Superior temporal gyrus (tissue), 1 donor: ENCODE data around the gene CREB3L4.
"Not testable (repeated sequence)": the region's sequence is repeated elsewhere in the genome, so short reads cannot be mapped to it uniquely, and the experiment has no call there.

ENCODE experiments used
- DNase-seq: peaks from one replicate; pipeline ENCODE4 v3.0.0-alpha.2; 2016; ENCODE audit errors: extremely low spot score

Gene CREB3L4

DNA sequence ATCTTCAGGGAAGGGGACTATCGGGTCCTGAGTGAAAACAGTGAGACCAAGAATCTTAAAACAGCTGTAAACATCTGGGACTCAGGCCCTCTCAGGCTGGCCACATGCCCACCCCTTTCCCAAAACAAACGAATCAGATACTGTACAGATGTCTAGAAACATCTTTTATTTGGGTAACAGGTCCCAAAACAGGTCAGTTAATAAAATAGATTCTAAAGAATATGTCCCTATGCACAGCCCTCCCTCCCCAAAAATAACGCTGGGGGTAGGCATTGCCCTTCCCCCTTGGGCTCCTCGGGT, 8.8 kb upstream of the CREB3L4 start:
- DNase-seq = no peak

DNA sequence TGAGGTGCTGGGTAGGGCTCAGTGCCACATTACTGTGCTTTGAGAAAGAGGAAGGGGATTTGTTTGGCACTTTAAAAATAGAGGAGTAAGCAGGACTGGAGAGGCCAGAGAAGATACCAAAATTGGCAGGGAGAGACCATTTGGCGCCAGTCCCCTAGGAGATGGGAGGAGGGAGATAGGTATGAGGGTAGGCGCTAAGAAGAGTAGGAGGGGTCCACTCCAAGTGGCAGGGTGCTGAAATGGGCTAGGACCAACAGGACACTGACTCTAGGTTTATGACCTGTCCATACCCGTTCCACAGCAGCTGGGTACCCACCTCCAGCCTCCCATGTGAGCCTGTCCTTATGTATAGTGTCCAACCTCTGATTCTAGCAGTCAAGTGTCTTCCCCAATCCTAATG, 8.2 kb upstream of the CREB3L4 start:
- DNase-seq = no peak

DNA sequence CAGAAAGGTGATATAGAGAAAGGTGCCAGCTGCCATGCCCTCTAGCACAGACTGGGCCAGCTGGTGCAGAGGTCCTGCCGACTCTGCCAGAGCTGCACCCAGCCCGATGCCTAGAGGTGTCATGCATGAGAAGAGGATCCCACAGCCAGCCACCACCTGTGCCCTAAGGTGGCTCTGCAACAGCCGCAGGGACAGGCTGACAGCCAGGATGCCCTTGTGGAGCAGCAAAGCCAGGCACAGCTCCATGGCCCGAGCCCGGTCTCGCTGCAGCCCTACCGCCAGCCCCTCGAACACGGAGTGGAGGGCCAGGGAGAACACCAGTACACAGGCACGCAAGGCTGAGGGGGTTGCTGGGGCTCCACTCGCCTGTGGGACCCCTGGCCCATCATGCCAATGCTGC, 7.5 kb upstream of the CREB3L4 start:
- DNase-seq = no peak

DNA sequence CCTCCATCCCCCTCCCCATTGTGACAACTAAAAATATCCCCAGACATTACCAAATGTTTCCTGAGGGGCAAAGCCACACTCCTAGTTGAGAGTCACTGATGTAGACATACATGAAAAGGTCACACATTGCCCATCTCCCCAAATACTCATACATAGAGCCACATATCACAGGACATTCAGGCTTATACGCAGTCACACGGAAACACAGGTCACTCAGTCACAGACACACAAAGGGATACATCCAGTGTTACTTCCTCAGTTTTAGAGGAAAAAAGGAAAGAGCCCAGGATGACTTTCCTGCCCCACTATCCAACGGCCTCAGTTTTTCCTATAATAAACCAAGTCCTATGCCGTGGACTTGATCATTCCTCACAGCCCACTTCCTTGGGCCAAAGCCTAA, 6.3 kb upstream of the CREB3L4 start:
- no peak for DNase-seq

DNA sequence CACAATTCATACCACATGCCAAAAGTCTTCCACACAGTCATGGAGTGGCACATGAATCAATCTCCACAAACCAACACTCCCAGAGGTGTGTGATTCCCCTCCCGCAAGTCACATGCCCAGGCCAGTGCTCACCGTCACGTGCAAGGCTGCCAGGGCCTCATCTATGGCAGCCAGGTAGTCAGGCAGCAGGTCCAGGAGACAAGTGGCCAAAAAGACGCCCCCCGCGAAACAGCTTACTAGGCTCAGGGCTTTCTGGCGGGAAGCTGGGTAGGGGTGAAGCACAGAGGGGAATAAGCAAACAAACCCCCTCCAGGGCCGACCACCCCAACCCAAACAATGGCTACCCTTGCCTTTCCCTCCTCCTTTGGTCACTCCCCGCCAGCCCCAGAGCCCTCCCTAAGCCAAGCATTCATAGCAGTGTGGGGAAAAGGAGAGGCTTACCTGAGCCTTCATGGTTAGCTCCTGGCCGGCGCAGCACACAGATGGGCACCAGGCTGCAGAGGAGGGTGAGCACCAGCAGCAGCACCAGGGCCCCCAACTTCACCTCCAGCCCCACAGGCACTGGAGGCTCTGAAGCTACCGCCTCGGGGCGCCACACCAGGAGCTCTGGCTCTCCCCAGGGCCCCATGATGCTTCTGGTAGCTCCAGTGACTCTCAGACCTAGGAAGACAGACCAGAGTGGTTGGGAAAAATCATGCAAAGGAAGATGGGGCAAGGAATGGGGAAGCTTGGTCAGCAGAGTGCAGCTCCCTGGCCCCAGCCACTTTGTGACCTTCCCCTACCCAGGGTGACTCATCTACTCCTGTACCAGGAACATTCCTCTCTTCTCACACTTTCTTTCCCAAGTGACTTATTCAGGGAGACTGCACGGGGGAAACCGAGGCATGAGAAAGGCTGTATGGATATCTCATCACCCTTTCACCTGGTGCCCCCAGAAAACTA, 5.3 kb upstream of the CREB3L4 start:
- no peak for DNase-seq

DNA sequence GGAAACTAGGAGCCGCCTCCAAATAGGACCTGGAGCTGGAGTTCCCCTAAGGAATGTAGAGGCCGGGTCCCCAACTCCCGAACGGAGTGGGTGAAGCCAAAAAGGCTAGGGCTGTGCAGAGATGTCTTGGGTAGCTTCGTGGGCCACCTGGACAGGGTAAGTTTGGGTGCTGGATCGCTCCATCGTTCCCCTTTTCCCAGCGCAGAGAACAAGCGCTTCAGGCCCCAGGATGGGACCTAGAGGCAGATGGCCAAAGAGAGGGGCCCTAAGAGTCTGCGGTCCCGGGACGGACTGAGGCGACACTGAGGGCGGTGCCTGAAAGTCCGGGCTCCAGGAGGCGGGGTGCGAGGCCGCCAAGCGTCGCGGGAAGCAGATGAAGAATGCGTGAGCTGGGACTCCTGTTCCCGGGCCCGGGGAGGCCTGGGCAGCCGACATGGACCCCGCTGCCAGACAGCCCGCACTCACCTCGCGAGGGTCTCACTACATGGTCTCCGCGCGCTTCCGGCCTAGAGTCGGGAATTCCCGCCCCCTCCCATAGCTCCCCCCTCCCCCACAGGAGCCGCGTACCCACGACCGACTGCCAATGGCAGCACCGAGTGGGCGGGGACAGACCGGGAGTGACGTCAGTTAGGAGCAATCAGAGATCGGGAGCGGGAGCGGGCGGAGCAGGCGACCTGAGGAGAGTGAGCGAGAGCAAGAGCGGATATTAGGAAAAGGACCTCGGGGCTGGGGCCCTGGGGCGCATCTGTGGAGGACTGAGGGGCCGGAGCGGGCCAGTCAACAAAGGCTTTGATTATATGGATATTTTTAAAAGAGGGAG, 4.5 kb upstream of the CREB3L4 start, which contains the start of gene SLC39A1:
Gene SLC39A1, minus strand, starts transcription at position 508 of the 820 bp plus-strand sequence. CDS start 822 bp downstream, outside the sequence.
- peak; percentile 99 for DNase-seq

DNA sequence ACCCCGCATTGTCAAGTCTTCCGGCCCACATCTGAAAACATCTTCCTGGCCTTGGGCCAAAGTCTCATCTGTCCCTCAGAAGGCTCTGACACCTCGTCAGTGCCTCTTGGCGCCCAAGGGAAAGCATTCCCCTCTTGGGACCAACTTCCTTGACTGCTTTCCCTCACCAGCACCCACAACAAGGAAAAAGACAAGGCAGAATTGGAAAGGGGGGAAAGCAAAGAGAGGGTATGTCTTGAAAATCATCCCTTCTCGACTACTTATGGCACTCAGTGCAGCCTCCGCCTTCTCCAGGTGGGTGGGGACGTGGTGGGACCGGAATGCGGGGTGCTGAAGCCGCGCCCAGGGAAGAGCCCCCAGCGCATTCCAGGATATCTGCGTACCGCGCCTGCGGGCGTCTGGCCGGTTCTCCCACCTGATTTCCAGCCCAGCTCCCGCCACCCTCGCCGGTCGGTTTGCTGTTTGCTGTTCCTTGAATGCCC, 3.8 kb upstream of the CREB3L4 start:
- no peak for DNase-seq

DNA sequence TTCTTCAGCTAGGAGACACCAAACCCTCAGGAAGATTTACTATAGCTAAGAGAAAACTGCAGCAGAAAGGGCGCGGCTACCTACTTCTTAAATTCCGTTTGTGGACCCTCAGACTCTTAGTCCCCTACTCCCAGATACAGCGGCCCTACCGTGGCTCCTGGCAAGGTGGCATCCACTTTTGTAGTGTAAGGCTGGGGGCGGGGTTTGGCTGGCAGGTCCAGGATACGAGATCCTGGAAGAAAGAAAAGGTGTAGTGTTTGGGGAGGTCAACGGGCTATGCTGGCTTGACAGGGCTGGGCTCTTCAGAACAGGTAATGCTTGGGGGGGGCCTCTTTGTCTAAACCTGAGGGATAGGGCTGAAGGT, 280 bp downstream of the CREB3L4 start:
- no peak for DNase-seq

DNA sequence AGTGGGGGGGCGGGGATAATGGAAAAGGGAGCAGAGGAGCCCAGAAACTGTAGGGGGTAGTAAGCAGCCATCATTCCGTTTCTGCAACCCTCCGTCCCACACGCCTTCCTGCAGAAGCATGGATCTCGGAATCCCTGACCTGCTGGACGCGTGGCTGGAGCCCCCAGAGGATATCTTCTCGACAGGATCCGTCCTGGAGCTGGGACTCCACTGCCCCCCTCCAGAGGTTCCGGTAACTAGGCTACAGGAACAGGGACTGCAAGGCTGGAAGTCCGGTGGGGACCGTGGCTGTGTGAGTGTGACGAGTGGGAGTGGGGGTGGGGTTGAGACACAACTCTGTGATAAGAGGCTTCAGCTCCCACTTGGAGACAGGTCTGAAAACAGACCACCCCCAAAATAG, 706 bp downstream of the CREB3L4 start:
- DNase-seq = no peak

DNA sequence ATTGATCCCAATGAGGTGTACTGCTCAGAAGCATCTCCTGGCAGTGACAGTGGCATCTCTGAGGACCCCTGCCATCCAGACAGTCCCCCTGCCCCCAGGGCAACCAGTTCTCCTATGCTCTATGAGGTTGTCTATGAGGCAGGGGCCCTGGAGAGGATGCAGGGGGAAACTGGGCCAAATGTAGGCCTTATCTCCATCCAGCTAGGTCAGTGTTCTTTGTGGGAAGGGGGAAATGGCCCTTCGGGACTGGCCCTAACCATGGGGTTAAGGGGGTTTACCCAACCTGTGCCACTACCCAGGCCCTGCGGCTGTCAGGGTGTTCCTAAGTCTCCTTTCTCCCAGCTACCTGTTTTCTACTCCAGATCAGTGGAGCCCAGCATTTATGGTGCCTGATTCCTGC, 1.3 kb downstream of the CREB3L4 start:
- no peak for DNase-seq

DNA sequence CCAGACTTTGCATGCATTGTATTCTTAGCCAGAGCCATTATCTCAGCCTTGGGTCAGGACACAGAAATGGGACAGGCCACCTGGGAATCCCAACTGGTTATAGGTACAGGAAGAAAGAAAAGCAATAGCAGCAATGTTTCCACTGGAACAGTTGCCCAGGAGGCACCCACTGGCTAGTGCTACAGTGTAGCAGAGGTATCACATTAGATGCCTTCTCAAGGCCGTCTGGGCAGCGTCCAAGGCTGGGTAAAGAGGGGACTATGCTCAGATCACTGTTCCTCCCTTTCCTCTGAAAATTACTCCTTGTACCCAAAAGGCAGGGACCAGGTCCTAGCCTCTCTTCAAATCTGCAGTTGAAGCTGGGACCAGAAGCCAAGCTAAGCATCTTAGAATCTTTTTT, 2.6 kb downstream of the CREB3L4 start:
- no peak for DNase-seq

DNA sequence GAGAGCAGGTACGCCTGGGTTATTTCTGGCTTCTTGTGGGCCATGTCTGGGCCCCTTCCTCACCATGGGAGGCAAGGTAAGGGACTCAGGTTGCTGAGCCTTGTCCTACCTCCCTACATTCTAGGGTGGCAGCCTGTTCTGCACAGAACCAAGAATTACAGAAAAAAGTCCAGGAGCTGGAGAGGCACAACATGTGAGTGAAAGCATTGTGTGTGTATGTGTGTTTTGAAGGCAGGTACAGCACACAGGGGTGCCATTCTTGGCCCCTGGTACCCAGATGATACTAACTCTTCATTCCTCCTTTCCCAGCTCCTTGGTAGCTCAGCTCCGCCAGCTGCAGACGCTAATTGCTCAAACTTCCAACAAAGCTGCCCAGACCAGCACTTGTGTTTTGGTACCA, 5.4 kb downstream of the CREB3L4 start:
- no peak for DNase-seq

DNA sequence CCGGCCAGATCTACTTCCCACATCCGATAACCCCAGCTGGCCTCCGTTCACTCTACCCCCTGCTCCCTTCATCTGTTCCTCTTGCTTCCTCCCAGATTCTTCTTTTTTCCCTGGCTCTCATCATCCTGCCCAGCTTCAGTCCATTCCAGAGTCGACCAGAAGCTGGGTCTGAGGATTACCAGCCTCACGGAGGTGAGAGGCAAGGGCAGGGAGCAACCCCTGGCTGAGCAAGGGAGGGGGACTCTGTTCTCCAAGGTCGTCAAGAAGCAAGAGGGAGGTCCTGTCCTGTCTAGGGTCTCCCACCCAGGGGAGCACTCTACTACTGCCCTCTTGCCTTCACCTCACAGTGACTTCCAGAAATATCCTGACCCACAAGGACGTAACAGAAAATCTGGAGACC, 5.8 kb downstream of the CREB3L4 start:
- DNase-seq = no peak

DNA sequence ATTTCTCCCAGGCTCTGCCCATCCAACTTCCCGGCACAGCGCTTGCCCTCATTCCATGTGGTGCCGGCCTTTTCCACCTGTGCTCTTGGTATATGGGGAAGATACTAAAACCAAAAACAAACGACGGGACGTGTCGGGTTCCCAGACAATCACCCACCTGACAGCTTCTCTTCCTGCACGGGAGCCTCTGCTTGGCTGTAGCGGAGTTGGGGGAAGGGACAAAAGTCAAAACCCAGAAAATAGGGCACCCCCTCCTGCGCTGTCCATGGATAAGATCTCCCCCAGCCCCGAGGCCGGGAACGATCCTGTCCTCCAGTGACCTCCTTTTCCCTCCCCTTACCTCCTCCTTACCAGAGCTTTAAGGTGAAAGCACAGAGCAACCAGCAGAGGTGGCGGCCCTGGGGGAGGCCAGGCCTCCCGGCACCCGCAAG, 9.1 kb downstream of the CREB3L4 start:
- no peak for DNase-seq

DNA sequence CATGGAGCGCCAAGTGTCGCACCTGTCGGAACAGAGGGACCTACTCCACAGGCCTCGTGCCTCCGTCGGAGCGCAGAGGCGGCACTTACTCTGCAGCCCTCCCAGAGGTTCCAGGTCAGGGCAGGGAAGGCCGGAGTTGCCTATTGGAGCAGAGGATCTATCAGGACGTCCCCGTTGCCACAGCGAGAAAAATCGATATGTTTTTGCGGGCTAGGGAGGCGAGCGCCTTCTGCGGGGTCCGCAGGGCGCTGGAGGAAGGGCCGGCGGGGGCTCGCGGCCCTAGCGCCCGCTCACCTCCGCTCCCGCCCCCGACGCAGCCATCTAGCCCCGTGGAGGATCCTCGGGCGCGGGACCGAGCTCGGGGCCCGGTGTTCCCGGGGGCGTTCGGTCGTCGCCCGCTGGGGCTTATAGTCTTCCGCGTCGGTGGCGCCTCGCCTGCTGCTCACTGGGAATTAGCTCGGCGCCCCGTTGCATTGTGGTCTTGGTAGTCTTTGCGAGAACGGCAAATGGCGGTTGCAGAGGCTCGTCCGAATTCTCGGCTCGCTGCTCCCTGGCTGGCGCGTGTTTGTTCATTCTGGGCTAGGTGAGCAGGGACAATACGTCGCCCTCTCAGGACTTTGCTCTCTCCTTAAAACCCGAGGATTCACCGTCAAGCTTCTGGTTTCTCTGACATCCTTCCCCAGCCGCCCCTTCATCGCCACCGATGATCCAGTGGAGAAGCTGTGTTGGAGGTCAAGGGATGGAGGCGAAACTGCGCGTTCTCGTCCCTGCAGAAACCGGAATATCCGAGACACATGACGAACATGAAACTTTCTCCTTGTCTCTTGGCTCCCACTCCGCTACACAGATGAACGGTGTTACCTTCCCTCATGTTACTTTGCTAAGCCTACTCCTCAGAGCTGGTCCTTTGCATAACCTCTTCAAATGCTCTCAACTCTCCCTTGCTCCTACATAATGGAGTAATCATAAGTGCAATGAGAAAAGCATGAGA, 9.8 kb downstream of the CREB3L4 start, which contains the start of gene JTB:
Gene JTB, minus strand, starts transcription at position 425 of the 991 bp plus-strand sequence. Its CDS starts 422 bp downstream, at position 3.
- peak; percentile 94 for DNase-seq

DNA sequence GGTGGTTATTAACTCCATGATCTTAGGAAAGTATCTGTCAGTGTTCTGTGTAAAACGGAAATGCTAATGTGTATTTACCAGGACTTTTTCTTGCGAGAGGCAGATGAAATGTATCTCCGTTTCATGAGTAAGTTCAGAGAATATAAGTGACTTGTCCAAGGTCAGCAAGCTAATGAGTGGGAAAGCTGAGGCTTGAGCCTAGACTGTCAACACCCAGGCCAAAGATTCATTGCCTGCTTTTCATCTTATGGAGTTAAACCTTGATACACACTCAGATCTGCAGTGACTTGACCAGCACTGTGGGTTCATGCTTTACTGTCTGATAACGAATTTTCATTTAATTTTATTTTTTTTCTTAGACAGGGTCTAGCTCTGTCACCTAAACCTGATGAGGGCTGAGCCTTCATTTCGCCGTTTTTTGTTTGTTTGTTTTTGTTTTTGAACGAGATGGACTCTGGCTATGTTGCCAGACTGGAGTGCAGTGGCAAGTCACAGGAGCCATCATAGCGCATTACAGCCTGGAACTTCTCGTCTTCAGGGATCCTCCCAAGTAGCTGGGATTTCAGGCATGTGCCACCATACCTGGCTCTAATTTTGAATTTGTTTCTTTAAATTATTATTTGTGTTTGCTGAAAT, 10.7 kb downstream of the CREB3L4 start:
- DNase-seq = no peak

DNA sequence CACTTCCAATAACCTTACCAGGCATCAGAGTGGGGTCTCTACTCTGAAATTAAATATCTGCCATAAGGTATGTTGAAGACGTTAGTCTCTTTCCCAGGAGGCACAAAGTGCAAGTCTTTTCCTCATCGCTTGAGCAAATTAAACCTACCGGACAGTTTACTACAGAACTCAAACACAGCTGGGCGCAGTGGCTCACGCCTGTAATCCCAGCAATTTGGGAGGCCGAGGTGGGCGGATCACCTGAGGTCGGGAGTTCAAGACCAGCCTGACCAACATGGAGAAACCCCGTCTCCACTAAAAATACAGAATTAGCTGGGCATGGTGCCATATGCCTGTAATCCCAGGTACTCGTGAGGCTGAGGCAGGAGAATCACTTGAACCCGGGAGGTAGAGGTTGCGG, 11.4 kb downstream of the CREB3L4 start:
- DNase-seq = not testable (repeated sequence)

DNA sequence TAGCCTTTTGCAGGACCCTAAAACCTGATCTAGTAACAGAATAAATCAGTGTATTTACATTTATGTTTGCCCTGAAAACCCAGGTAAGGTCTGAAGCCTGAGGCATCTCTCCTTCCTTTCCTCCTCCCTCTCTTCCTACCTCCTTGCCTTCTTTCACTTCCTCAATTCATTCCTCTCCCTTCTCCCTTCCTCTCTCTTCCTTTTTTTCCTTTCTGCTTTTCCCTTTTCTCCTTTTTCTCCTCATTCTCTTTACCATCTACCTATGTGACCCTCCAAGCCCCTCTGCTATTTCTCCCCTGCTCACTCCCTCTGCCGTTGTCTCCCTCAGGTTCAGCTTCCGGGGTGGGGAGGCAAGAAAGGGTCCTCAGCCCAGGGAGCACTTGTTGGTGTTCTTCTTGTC, 14.0 kb downstream of the CREB3L4 start:
- not testable (repeated sequence) for DNase-seq

DNA sequence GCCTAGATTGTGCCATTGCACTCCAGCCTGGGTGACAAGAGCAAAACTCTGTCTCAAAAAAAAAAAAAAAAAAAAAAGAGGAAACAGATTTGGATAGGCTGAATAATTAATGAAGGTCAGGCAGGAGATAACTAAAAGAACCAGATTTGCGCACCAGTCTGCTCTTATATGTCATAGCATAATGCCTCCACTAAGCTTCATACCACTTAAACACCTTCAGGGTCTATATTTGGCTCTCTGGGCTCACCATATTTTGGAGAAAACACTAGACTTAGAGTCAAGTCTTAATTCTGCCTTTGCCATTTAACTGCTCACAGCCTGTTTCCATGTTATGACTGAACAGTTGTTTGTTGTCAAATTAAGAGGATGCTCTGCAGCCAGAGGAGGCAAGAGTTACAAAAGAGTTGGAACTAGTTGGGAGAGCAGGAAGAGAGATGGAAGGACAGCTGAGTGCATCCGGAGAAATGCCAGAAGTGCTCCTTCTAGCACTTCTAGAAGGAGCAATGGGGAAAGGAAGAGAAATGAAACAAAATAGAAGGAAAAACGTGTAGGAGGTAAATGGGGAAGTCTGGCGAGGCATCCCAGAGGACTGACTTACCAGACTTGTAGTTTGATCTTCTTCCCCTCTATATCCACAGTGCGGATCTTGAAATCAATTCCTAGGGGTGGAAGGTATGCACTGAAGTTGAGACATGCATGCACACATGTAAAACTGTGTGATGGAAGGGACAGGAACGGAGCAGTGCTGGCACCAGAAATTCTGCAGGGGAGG, 16.6 kb downstream of the CREB3L4 start:
- no peak for DNase-seq

DNA sequence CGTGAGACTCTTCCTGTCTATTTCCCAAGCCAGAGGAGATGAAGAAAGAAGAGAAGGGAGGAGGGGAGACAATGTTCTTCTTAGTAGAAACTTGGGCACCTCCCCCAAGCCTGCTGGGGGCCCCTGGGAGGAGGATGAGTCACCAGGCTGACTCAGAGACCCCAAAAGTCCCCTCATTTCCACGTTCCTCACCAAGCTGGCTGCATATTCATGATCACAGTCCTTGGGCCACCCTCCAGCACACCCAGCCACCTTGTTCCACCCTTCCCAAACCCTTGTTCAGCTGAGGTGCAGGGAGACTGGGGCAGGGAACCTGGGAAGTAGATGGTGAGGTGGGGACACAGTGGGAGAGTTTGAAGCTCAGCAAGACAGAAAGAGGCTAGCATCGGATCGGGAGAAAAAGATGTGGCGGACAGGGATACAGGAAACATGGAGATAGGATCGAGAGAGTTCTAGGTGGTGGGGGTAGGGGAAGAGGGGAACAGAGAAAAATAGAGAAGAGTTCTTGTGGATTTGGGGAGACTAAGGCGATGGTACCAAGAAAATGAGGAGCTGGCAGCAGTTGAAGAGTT, 17.7 kb downstream of the CREB3L4 start:
- DNase-seq = no peak
